Measurements from ENCODE around the gene NEK9. TPM values are rescaled to one million over a fixed set of nuclear protein-coding genes. Genes with fewer than 3 reads are reported as not detected.

NEK9 gene
- total and polyA plus RNA-seq, 10 of the 15 experiments (the other 5 are each of a cell fraction or from before 2014, with no cell fraction given), result 6.0 to 78.8 (median 44.7) TPM

DNA sequence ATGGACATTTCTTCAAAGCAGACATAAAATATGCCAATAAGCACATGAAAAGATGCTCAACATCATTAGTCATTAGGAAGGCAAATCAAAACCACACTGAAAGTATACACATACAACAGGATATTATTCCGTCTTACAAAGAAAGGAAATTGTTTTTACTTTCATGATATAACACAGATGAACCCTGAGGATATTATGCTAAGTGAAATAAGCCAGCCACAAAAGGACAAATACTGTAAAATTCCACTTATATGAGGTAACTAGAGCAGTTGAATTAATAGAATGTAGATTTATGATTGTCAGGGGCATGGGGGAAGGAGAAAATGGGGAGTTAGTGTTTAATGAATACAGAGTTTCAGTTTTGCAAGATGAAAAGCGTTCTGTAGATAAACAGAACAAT, 67.2 kb downstream of the NEK9 start:
- Histone ChIP-seq H3K4me3 (no peak overlapping the region), H3K27me3 (replicated peaks in 1 of 2; ENCODE audit: control insufficient read depth in 2 of 2, insufficient read depth in 2 of 2, low read length in 1 of 2) (no peaks in the 10 kb centered on the region), H3K9me3 (replicated peaks; ENCODE audit: control insufficient read depth, insufficient read depth, low read length) (no peaks in the 10 kb centered on the region; the same call in 2 of the 3 replicates), H3K4me2 (ENCODE audit: control insufficient read depth, insufficient read depth) (no peak overlapping the region), H2AFZ (ENCODE audit: control insufficient read depth, low read depth, low read length) (no peak overlapping the region), H3K79me2 (ENCODE audit: control insufficient read depth, insufficient read depth, low read length) (peaks cover 14% of the 10 kb centered on the region), H4K20me1 (ENCODE audit: control insufficient read depth, insufficient read depth) (no peaks in the 10 kb centered on the region), H3K36me3 (ENCODE audit: control insufficient read depth in 2 of 2, insufficient read depth in 2 of 2, low read length in 1 of 2) (no peaks in the 10 kb centered on the region; a peak in 1 of 4 replicates), H3K4me1 (ENCODE audit: control insufficient read depth, insufficient read depth, low read length) (no peaks in the 10 kb centered on the region; the same call in 1 of the 2 replicates), H3K27ac (ENCODE audit: control insufficient read depth, insufficient read depth) (no peak overlapping the region), H3K9ac (ENCODE audit: control insufficient read depth, insufficient read depth, low read length) (no peak overlapping the region)
- FAIRE-seq (no peak), DNase-seq (ENCODE audit: low read depth, low spot score) (no peak), ATAC-seq (no peak)
- ChIA-PET SMC1A (ENCODE audit: uncharacterized antibody, unreplicated experiment) (no interaction called here), CTCF (no interaction called here), POLR2A (interaction anchor here (0.6 to 0.7 kb wide), 2 partner anchors 102 to 487 kb away, joined by 3 to 9 read pairs; no protein-coding TSS in a partner anchor), RAD21 (ENCODE audit: unreplicated experiment) (no interaction called here)
- in situ Hi-C loops (cut with MboI) (no loop called here), intact Hi-C loops (cut with micrococcal nuclease; ENCODE audit: unreplicated experiment) (no loop called here)
- no peak for TF ChIP-seq TARDBP (IDR thresholded peaks at IDR 0.05; ENCODE audit: borderline replicate concordance)
- TF ChIP-seq, protein P1, sequence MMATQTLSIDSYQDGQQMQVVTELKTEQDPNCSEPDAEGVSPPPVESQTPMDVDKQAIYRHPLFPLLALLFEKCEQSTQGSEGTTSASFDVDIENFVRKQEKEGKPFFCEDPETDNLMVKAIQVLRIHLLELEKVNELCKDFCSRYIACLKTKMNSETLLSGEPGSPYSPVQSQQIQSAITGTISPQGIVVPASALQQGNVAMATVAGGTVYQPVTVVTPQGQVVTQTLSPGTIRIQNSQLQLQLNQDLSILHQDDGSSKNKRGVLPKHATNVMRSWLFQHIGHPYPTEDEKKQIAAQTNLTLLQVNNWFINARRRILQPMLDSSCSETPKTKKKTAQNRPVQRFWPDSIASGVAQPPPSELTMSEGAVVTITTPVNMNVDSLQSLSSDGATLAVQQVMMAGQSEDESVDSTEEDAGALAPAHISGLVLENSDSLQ (IDR thresholded peaks at IDR 0.05), result no peak
- no peak for TF ChIP-seq NBN (IDR thresholded peaks at IDR 0.05)
- TF ChIP-seq SP1 (IDR thresholded peaks at IDR 0.05; ENCODE audit: low read depth, low read length), result no peak
- TF ChIP-seq, protein P2, sequence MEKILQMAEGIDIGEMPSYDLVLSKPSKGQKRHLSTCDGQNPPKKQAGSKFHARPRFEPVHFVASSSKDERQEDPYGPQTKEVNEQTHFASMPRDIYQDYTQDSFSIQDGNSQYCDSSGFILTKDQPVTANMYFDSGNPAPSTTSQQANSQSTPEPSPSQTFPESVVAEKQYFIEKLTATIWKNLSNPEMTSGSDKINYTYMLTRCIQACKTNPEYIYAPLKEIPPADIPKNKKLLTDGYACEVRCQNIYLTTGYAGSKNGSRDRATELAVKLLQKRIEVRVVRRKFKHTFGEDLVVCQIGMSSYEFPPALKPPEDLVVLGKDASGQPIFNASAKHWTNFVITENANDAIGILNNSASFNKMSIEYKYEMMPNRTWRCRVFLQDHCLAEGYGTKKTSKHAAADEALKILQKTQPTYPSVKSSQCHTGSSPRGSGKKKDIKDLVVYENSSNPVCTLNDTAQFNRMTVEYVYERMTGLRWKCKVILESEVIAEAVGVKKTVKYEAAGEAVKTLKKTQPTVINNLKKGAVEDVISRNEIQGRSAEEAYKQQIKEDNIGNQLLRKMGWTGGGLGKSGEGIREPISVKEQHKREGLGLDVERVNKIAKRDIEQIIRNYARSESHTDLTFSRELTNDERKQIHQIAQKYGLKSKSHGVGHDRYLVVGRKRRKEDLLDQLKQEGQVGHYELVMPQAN (conservative IDR thresholded peaks at IDR 0.05), result no peak
- TF ChIP-seq, protein P3, sequence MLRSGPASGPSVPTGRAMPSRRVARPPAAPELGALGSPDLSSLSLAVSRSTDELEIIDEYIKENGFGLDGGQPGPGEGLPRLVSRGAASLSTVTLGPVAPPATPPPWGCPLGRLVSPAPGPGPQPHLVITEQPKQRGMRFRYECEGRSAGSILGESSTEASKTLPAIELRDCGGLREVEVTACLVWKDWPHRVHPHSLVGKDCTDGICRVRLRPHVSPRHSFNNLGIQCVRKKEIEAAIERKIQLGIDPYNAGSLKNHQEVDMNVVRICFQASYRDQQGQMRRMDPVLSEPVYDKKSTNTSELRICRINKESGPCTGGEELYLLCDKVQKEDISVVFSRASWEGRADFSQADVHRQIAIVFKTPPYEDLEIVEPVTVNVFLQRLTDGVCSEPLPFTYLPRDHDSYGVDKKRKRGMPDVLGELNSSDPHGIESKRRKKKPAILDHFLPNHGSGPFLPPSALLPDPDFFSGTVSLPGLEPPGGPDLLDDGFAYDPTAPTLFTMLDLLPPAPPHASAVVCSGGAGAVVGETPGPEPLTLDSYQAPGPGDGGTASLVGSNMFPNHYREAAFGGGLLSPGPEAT (IDR thresholded peaks at IDR 0.05; ENCODE audit: low read depth), result no peak
- TF ChIP-seq EP300 (IDR thresholded peaks at IDR 0.05; ENCODE audit: borderline replicate concordance in 1 of 2, control insufficient read depth in 1 of 2, low read depth in 2 of 2, low read length in 2 of 2), result no peak
- TF ChIP-seq NFIC (IDR thresholded peaks at IDR 0.05; ENCODE audit: low read depth, low read length), result no peak
- 98% methylated on average over 2 of the region's 2 CpGs for WGBS (ENCODE audit: insufficient coverage, insufficient replicate concordance, low lambda C conversion rate, missing lambda C conversion rate)
- no TSS peak for BruUV-seq (replicated peaks)
